Stomach (tissue), 9 donors: ENCODE measurements around the gene NUB1. TPM values are rescaled to one million over a fixed set of nuclear protein-coding genes. Genes with fewer than 3 reads are reported as not detected.

Experiments
- DNase-seq, 2 donors: peaks; one replicate each; pipeline versions ENCODE4 v3.0.0 to v3.0.0-alpha.2; 2013 to 2019
- H3K27ac ChIP-seq, 5 donors: fragments of 200-600 bp in 4 of 5; sonication (generic) in 4 of 5; one replicate each; pipeline ENCODE4 v1.5.1; 2013 to 2019; ENCODE audit warnings: mild to moderate bottlenecking in 1 of 5, moderate library complexity in 1 of 5
- H3K27me3 ChIP-seq, 3 donors: fragments of 200-600 bp; sonication (generic); one replicate each; pipeline ENCODE4 v1.5.1; 2017 to 2019; ENCODE audit warnings: mixed run types in 1 of 3
- H3K36me3 ChIP-seq, 4 donors: fragments of 200-600 bp; sonication (generic); 1 replicate in 3 of 4; 2 replicates in 1 of 4; pipeline ENCODE4 v1.5.1; 2016 to 2019
- H3K4me1 ChIP-seq, 4 donors: fragments of 200-600 bp; sonication (generic); one replicate each; pipeline ENCODE4 v1.5.1; 2016 to 2019
- H3K4me3 ChIP-seq, 4 donors: fragments of 200-600 bp; sonication (generic) in 3 of 4; one replicate each; pipeline ENCODE4 v1.5.1; 2016 to 2019; ENCODE audit warnings: mild to moderate bottlenecking in 1 of 4
- H3K9me3 ChIP-seq, 4 donors: fragments of 200-600 bp; sonication (generic); one replicate each; pipeline ENCODE4 v1.5.1; 2016 to 2019
- EP300 ChIP-seq: sonication (generic); formaldehyde crosslinking; IDR thresholded peaks from one replicate; pipeline ENCODE4 v1.6.1; 2017; ENCODE audit warnings: antibody characterized with exemption
- POLR2A ChIP-seq, 4 donors: fragments of 450-650 bp; IDR thresholded peaks; one replicate each; pipeline ENCODE4 v1.6.1; 2016; ENCODE audit warnings: antibody characterized with exemption in 4 of 4, control low read depth in 2 of 4, mild to moderate bottlenecking in 1 of 4, moderate library complexity in 1 of 4
- POLR2AphosphoS5 ChIP-seq, 3 donors: sonication (generic); formaldehyde crosslinking; IDR thresholded peaks; one replicate each; pipeline ENCODE4 v1.6.1; 2016; ENCODE audit warnings: antibody characterized with exemption in 3 of 3
- WGBS, 5 donors: extraction: QIAGEN DNeasy Blood & Tissue Kit in 3 of 5; methylation state at CpG; one replicate each; pipeline versions ENCODE4 v1.1.5 to v1.1.7; 2013 to 2018; 5-methylcytosine and 5-hydroxymethylcytosine counted together
- intact Hi-C: fragments of 100-400 bp; cut with DNase I; formaldehyde crosslinking; loops from one replicate; pipeline ENCODE4 v1.15.1; 2023; ENCODE audit warnings: low total_unique reads
- polyA plus RNA-seq, 3 donors: library from polyadenylated mRNA; stranded (reverse); fragments of 200-250 nt; gene quantifications; one replicate each; pipeline ENCODE4 v1.2.3, GENCODE V29; 2013
- total RNA-seq, 5 donors: library from RNA; depleted of rRNA; stranded (reverse); fragments of >200 nt; gene quantifications; one replicate each; pipeline versions ENCODE4 v1.1.0 to v1.2.3, GENCODE V29; 2014 to 2016
- TF ChIP-seq, protein P1 (sequence below), 7 experiments: fragments of 450-650 bp in 4 of 7; fragments of 200-600 bp in 3 of 7; sonication (generic) in 3 of 7; IDR thresholded peaks; one replicate each; pipeline ENCODE4 v1.5.1; 2016 to 2019; ENCODE audit warnings: antibody characterized with exemption in 7 of 7, control low read depth in 2 of 7, mild to moderate bottlenecking in 1 of 7
- donor health status: healthy with polysubstance abuse.
- donor health status: Bipolar disorder and iron deficiency.
- donor health status: healthy.

The NUB1 gene
- total and polyA plus RNA-seq, 8 donors = 16.3 to 121 (median 32.5) TPM

DNA sequence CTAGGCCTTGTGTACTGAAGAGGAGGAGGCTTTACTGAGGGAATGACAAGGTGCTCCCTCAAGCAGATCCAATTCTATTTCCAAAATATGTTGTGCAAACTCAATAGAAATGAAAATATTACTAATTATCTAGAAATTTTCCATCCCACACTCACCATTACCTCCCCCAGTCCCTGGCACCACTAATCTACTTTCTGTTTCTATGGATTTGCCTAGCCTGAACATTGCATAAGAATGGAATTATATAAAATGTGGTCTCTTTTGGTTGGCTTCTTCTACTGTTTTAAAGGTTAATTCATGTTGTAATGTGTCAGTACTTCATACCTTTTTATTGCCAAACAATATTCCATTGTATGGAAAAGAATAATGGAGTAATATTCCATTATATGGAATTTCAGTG lies 18.7 kb upstream of the NUB1 start:
- TF ChIP-seq EP300 = no peak
- TF ChIP-seq POLR2A (IDR thresholded peaks at IDR 0.05) = no peak
- TF ChIP-seq, protein P1, sequence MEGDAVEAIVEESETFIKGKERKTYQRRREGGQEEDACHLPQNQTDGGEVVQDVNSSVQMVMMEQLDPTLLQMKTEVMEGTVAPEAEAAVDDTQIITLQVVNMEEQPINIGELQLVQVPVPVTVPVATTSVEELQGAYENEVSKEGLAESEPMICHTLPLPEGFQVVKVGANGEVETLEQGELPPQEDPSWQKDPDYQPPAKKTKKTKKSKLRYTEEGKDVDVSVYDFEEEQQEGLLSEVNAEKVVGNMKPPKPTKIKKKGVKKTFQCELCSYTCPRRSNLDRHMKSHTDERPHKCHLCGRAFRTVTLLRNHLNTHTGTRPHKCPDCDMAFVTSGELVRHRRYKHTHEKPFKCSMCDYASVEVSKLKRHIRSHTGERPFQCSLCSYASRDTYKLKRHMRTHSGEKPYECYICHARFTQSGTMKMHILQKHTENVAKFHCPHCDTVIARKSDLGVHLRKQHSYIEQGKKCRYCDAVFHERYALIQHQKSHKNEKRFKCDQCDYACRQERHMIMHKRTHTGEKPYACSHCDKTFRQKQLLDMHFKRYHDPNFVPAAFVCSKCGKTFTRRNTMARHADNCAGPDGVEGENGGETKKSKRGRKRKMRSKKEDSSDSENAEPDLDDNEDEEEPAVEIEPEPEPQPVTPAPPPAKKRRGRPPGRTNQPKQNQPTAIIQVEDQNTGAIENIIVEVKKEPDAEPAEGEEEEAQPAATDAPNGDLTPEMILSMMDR (IDR thresholded peaks at IDR 0.05) = no peak
- TF ChIP-seq POLR2AphosphoS5 (IDR thresholded peaks at IDR 0.05) = no peak
- intact Hi-C loops = no loop called here
- no peak overlapping the region for H3K4me3 ChIP-seq
- DNase-seq = no peak
- no peaks in the 10 kb centered on the region for H3K36me3 ChIP-seq
- no peaks in the 10 kb centered on the region for H3K4me1 ChIP-seq
- H3K27me3 ChIP-seq = no peaks in the 10 kb centered on the region
- peaks cover 0 to 14% (median 8%) of the 10 kb centered on the region in 4 donors for H3K9me3 ChIP-seq
- no peak overlapping the region for H3K27ac ChIP-seq

DNA sequence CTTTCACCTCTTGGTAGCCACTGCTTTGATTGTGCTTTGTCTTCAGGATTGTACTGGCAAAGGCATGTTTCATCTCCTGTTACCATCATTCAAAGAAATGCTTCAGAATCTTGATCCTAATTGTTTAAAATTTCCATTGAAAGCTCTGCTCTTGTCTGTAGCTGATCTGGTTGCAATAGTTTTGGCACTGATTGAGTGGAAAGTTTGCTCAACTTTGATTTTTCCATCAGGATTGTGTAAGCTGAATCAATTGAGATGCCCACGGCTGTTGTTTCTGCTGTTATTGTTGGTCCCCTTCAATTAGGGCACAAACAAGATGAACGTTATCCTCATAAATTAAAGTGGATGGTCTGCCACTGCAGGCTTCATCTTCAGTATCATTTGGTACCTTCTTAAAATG lies 14.6 kb upstream of the NUB1 start:
- Histone ChIP-seq H3K4me1 (no peaks in the 10 kb centered on the region), H3K9me3 (no peaks in the 10 kb centered on the region), H3K27ac (no peak overlapping the region), H3K4me3 (no peak overlapping the region), H3K36me3 (no peaks in the 10 kb centered on the region), H3K27me3 (no peaks in the 10 kb centered on the region)
- intact Hi-C loops = no loop called here
- 80 to 94% (median 89%) methylated on average over 2 of the region's 2 CpGs for WGBS, 5 donors
- no peak for DNase-seq
- TF ChIP-seq POLR2A (IDR thresholded peaks at IDR 0.05) = no peak
- no peak for TF ChIP-seq EP300
- no peak for TF ChIP-seq POLR2AphosphoS5 (IDR thresholded peaks at IDR 0.05)

DNA sequence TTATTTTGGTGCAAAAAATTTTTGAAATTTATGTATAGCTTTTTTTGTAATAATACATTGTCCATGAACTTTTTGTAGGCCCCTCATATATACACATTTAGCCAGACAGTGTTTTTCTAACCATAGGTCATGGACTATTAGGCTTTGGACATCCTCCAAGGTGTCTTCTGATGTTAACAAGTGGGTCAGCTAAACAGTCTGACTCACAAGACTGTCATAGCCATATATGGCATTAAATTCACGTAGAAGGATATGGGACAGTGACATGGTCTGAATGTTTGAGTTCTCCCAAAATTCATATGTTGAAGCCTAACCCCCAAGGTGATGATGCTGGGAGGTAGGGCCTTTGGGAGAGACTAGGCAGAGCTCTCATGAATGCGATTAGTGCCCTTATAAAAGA lies 14.0 kb upstream of the NUB1 start:
- no peaks in the 10 kb centered on the region for H3K9me3 ChIP-seq
- DNase-seq = no peak
- H3K36me3 ChIP-seq = no peaks in the 10 kb centered on the region
- intact Hi-C loops = no loop called here
- 74 to 83% (median 75%) methylated on average over 2 of the region's 2 CpGs for WGBS, 5 donors
- H3K27me3 ChIP-seq = no peaks in the 10 kb centered on the region
- TF ChIP-seq, protein P1 (IDR thresholded peaks at IDR 0.05) = no peak
- no peak for TF ChIP-seq POLR2A (IDR thresholded peaks at IDR 0.05)
- TF ChIP-seq EP300 = no peak
- no peak for TF ChIP-seq POLR2AphosphoS5 (IDR thresholded peaks at IDR 0.05)
- no peaks in the 10 kb centered on the region for H3K4me1 ChIP-seq
- no peak overlapping the region for H3K4me3 ChIP-seq
- no peak overlapping the region for H3K27ac ChIP-seq

DNA sequence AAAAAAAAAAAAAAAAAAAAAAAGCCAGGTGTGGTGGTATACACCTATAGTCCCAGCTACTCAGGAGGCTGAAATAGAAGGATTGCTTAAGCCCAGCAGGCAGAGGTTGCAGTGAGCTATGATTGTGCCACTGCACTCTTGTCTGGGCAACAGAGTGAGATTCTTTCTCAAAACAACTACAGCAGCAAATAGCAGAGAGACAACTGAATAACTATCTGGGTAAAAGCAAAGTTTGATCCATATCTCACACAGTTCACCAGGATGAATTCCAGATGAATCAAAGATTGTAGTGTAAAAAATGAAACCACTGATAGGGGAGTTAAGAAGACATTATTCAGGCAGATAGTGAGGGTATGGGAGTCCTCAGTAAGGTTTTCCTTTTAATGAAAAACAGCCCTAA lies 11.4 kb upstream of the NUB1 start:
- no peak for DNase-seq
- Histone ChIP-seq H3K36me3 (no peaks in the 10 kb centered on the region), H3K27me3 (no peaks in the 10 kb centered on the region), H3K27ac (no peak overlapping the region), H3K9me3 (no peaks in the 10 kb centered on the region), H3K4me1 (no peaks in the 10 kb centered on the region), H3K4me3 (no peak overlapping the region)
- no peak for TF ChIP-seq POLR2A (IDR thresholded peaks at IDR 0.05)
- no peak for TF ChIP-seq POLR2AphosphoS5 (IDR thresholded peaks at IDR 0.05)
- TF ChIP-seq, protein P1 (IDR thresholded peaks at IDR 0.05) = no peak
- TF ChIP-seq EP300 = no peak
- intact Hi-C loops = no loop called here

DNA sequence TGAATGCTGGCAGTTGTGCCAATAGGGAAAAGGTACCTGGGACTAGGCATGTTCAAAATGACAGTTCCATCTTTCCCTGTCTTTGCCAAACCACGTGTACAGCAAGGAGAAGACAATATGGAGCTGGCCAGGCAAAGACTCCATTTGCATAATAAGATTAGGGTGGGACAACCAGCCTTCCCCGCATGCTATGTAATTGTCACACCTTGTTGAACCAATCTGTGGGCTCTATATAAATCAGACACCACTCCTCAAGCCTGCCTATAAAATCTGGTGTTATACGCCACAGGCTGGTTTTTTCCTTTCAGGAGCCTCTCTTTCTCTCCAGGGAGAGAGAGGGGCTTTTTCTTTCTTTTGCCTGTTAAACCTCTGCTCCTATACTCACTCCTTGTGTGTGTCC lies 11.0 kb upstream of the NUB1 start:
- Histone ChIP-seq H3K27me3 (no peaks in the 10 kb centered on the region), H3K4me1 (no peaks in the 10 kb centered on the region), H3K4me3 (no peak overlapping the region), H3K9me3 (no peaks in the 10 kb centered on the region), H3K27ac (no peak overlapping the region), H3K36me3 (no peaks in the 10 kb centered on the region)
- DNase-seq = no peak
- TF ChIP-seq, protein P1 (IDR thresholded peaks at IDR 0.05) = no peak
- TF ChIP-seq POLR2AphosphoS5 (IDR thresholded peaks at IDR 0.05) (no peak), POLR2A (IDR thresholded peaks at IDR 0.05) (no peak), EP300 (no peak)
- intact Hi-C loops = no loop called here
- 60 to 76% (median 71%) methylated on average over 3 of the region's 3 CpGs for WGBS, 5 donors
